A172 (cell line): ENCODE data around the gene NR2E3. TPM values are rescaled to one million over a fixed set of nuclear protein-coding genes. Genes with fewer than 3 reads are reported as not detected.

Source experiments
- DNase-seq: peaks from one replicate; pipeline ENCODE4 v3.0.0-alpha.2; 2015; ENCODE audit warnings: low spot score
- total RNA-seq: library from RNA; depleted of rRNA; stranded (reverse); fragments of >200 nt; shearing (Covaris generic); gene quantifications from 2 replicates; pipeline ENCODE4 v1.2.3, GENCODE V29; 2014; rRNA removed

Gene NR2E3
- not detected in 2 replicates for total RNA-seq

GRCh38 chr15:71810256-71811035, at the start of gene NR2E3:
Gene NR2E3, plus strand, starts transcription at chr15:71810554. Its CDS starts 190 bp downstream, at chr15:71810744.
- no peak for DNase-seq

GRCh38 chr15:71760852-71761251, 49.5 kb upstream of the NR2E3 start:
- DNase-seq: no peak

- DNase-seq: peak; percentile 82
Measured at GRCh38 chr15:71761649-71762048, 48.7 kb upstream of the NR2E3 start.

- no peak for DNase-seq
Measured at GRCh38 chr15:71768184-71768583, 42.2 kb upstream of the NR2E3 start.

GRCh38 chr15:71773206-71773859, 37.0 kb upstream of the NR2E3 start:
- DNase-seq: no peak

- no peak for DNase-seq
Measured at GRCh38 chr15:71775856-71776255, 34.5 kb upstream of the NR2E3 start.

- no peak for DNase-seq
Measured at GRCh38 chr15:71776304-71776703, 34.0 kb upstream of the NR2E3 start.

- DNase-seq: no peak
Measured at GRCh38 chr15:71777216-71777943, 33.0 kb upstream of the NR2E3 start.

- no peak for DNase-seq
Measured at GRCh38 chr15:71779073-71779797, 31.1 kb upstream of the NR2E3 start.

- peak; percentile 38 for DNase-seq
Measured at GRCh38 chr15:71780115-71780976, 30.0 kb upstream of the NR2E3 start.

- DNase-seq: no peak
Measured at GRCh38 chr15:71781179-71781964, 29.0 kb upstream of the NR2E3 start.

GRCh38 chr15:71781965-71782265, 28.4 kb upstream of the NR2E3 start:
- no peak for DNase-seq

GRCh38 chr15:71782422-71783165, 27.8 kb upstream of the NR2E3 start:
- DNase-seq: no peak

GRCh38 chr15:71784719-71785118, 25.6 kb upstream of the NR2E3 start:
- no peak for DNase-seq

GRCh38 chr15:71785996-71786395, 24.4 kb upstream of the NR2E3 start:
- DNase-seq: no peak

GRCh38 chr15:71786673-71787072, 23.7 kb upstream of the NR2E3 start:
- no peak for DNase-seq

- no peak for DNase-seq
Measured at GRCh38 chr15:71788646-71789579, 21.4 kb upstream of the NR2E3 start.

- DNase-seq: no peak
Measured at GRCh38 chr15:71789616-71790015, 20.7 kb upstream of the NR2E3 start.
